GDM1 (cell line): Measurements from ENCODE around the gene SLC19A1.
"Not testable (repeated sequence)": the region's sequence is repeated elsewhere in the genome, so short reads cannot be mapped to it uniquely, and the experiment has no call there.

ENCODE experiments used
- DNase-seq: peaks from one replicate; lab custom pipeline; 2025; lab: John Stamatoyannopoulos, UW

SLC19A1 gene

GRCh38 chr21:45506241-45506817 lies 35.9 kb downstream of the SLC19A1 start:
- no peak for DNase-seq

GRCh38 chr21:45505416-45506021 lies 36.7 kb downstream of the SLC19A1 start:
- no peak for DNase-seq

GRCh38 chr21:45504516-45505415 lies 37.5 kb downstream of the SLC19A1 start:
- DNase-seq: no peak

GRCh38 chr21:45504021-45504515 lies 38.2 kb downstream of the SLC19A1 start:
- no peak for DNase-seq

GRCh38 chr21:45503226-45503625 lies 39.0 kb downstream of the SLC19A1 start:
- DNase-seq: not testable (repeated sequence)

- DNase-seq: no peak
Observed at GRCh38 chr21:45502600-45502999, 39.6 kb downstream of the SLC19A1 start.

- no peak for DNase-seq
Observed at GRCh38 chr21:45502006-45502345, 40.3 kb downstream of the SLC19A1 start.

- DNase-seq: not testable (repeated sequence)
Observed at GRCh38 chr21:45501081-45502005, 40.9 kb downstream of the SLC19A1 start.

GRCh38 chr21:45499970-45500577 lies 42.2 kb downstream of the SLC19A1 start:
- no peak for DNase-seq

GRCh38 chr21:45499201-45499750 lies 43.0 kb downstream of the SLC19A1 start:
- DNase-seq: no peak

GRCh38 chr21:45498646-45499000 lies 43.6 kb downstream of the SLC19A1 start:
- no peak for DNase-seq

- DNase-seq: no peak
Observed at GRCh38 chr21:45497846-45498645, 44.2 kb downstream of the SLC19A1 start.

GRCh38 chr21:45496968-45497845 lies 45.0 kb downstream of the SLC19A1 start:
- DNase-seq: no peak

GRCh38 chr21:45496151-45496967 lies 45.9 kb downstream of the SLC19A1 start:
- no peak for DNase-seq

GRCh38 chr21:45494851-45495680 lies 47.2 kb downstream of the SLC19A1 start:
- DNase-seq: no peak

- no peak for DNase-seq
Observed at GRCh38 chr21:45494135-45494850, 47.9 kb downstream of the SLC19A1 start.
